Panc1 (cell line): Measurements from ENCODE around the gene SSBP2. TPM values are rescaled to one million over a fixed set of nuclear protein-coding genes. Genes with fewer than 3 reads are reported as not detected.
A peak's percentile ranks its signal among the peaks of the same experiment; 100 is the strongest.

Source experiments
- ATAC-seq: fragments of 200-7000 bp; cut with Tn5 transposase; 2 replicates; pipeline ENCODE4 v1.9.1; 2020; ENCODE audit warnings: mild to moderate bottlenecking, moderate library complexity
- BruUV-seq: library from RNA; stranded (reverse); fragments of 400-500 nt; replicated peaks from 2 replicates; lab custom pipeline; 2021; lab: Mats Ljungman, UMichigan
- CTCF ChIA-PET: fragments of 300-600 bp; sonication (Branson Sonifier 250); formaldehyde crosslinking; loops from one replicate; lab custom pipeline; 2022; ENCODE audit warnings: antibody characterized with exemption; lab: Charles Lee
- POLR2A ChIA-PET: fragments of 300-600 bp; sonication (Branson Sonifier 250); formaldehyde crosslinking; loops from one replicate; lab custom pipeline; 2022; ENCODE audit warnings: antibody characterized with exemption; lab: Charles Lee
- DNase-seq: peaks from one replicate; pipeline ENCODE4 v3.0.0-alpha.2; 2010; ENCODE audit warnings: low read depth, low spot score
- H3K27ac ChIP-seq: 2 replicates; pipeline ENCODE4 v1.5.1; 2011; ENCODE audit warnings: mild to moderate bottlenecking, low read length, inconsistent platforms
- H3K27me3 ChIP-seq: fragments of 200-500 bp; sonication (Bioruptor generic); 2 replicates; pipeline ENCODE4 v1.6.0; 2014; ENCODE audit warnings: low read length, inconsistent platforms; ENCODE audit not compliant: control insufficient read depth, insufficient read depth
- H3K36me3 ChIP-seq: fragments of 200-500 bp; sonication (Bioruptor generic); 2 replicates; pipeline ENCODE4 v1.5.1; 2014; ENCODE audit warnings: inconsistent platforms, mild to moderate bottlenecking, low read length, moderate library complexity; ENCODE audit not compliant: control insufficient read depth, insufficient read depth
- H3K4me1 ChIP-seq: 2 replicates; pipeline ENCODE4 v1.5.1; 2011; ENCODE audit warnings: inconsistent platforms, mild to moderate bottlenecking, low read length, moderate library complexity; ENCODE audit not compliant: control insufficient read depth, insufficient read depth
- H3K4me3 ChIP-seq, 2 experiments: 2 replicates each; pipeline ENCODE4 v1.5.1; 2011 to 2012; ENCODE audit warnings: low read depth in 2 of 2, low read length in 2 of 2, mild to moderate bottlenecking in 2 of 2, inconsistent platforms in 1 of 2, moderate library complexity in 1 of 2
- H3K9me3 ChIP-seq: fragments of 200-500 bp; sonication (Bioruptor generic); 2 replicates; pipeline ENCODE4 v1.5.1; 2014; ENCODE audit warnings: low read depth, mild to moderate bottlenecking, inconsistent platforms, low read length, moderate library complexity; ENCODE audit not compliant: control insufficient read depth, insufficient read depth
- POLR2AphosphoS5 ChIP-seq: IDR thresholded peaks from 2 replicates; pipeline ENCODE4 v1.6.1; 2012; ENCODE audit warnings: mild to moderate bottlenecking, low read depth, low read length, moderate library complexity
- SIN3A ChIP-seq: IDR thresholded peaks from 2 replicates; pipeline ENCODE4 v1.6.1; 2012; ENCODE audit warnings: low read depth, mild to moderate bottlenecking, low read length, moderate library complexity, borderline replicate concordance; ENCODE audit not compliant: insufficient read depth
- TCF7L2 ChIP-seq: IDR thresholded peaks from 2 replicates; pipeline ENCODE4 v1.6.1; 2011; ENCODE audit warnings: mild to moderate bottlenecking, low read depth, low read length, inconsistent platforms
- in situ Hi-C: cut with HindIII; loops from 2 replicates; pipeline ENCODE4 v1.10.0; 2016; ENCODE audit warnings: low sequenced_read_pairs, low pct_unique_long_range_greater_than_20kb
- intact Hi-C: fragments of 100-400 bp; cut with micrococcal nuclease; formaldehyde crosslinking; loops from one replicate; pipeline ENCODE4 v1.10.0; 2022; ENCODE audit not compliant: unreplicated experiment
- total RNA-seq: library from RNA; stranded (reverse); gene quantifications from one replicate; pipeline ENCODE4 v1.2.1, GENCODE V29; 2021; ENCODE audit not compliant: unreplicated experiment
- TF ChIP-seq, protein P1 (sequence below): fragments of 450-650 bp; IDR thresholded peaks from 2 replicates; pipeline ENCODE4 v1.5.1; 2017; ENCODE audit warnings: mild to moderate bottlenecking
- TF ChIP-seq, protein P2 (sequence below), 2 experiments: IDR thresholded peaks; 2 replicates each; pipeline ENCODE4 v1.6.1; 2011 to 2012; ENCODE audit warnings: low read depth in 2 of 2, control low read depth in 1 of 2, low read length in 1 of 2, mild to moderate bottlenecking in 1 of 2, moderate library complexity in 1 of 2; ENCODE audit not compliant: insufficient read depth in 1 of 2

SSBP2 gene
- total RNA-seq, 1 experiment from 2014 or later = 16.3 TPM

GRCh38 chr5:81752644-81752963, 1.7 kb upstream of the SSBP2 start:
- no peak overlapping the region for H3K4me3 ChIP-seq
- H3K9me3 ChIP-seq = no peaks in the 10 kb centered on the region
- intact Hi-C loops = loop anchor here (10.0 kb wide), 2 partner anchors 212 to 472 kb away; no protein-coding TSS in a partner anchor
- no peaks in the 10 kb centered on the region for H3K36me3 ChIP-seq
- in situ Hi-C loops = no loop called here
- peak overlapping the region; percentile 93 for H3K27ac ChIP-seq
- no TSS peak for BruUV-seq
- TF ChIP-seq, protein P1, sequence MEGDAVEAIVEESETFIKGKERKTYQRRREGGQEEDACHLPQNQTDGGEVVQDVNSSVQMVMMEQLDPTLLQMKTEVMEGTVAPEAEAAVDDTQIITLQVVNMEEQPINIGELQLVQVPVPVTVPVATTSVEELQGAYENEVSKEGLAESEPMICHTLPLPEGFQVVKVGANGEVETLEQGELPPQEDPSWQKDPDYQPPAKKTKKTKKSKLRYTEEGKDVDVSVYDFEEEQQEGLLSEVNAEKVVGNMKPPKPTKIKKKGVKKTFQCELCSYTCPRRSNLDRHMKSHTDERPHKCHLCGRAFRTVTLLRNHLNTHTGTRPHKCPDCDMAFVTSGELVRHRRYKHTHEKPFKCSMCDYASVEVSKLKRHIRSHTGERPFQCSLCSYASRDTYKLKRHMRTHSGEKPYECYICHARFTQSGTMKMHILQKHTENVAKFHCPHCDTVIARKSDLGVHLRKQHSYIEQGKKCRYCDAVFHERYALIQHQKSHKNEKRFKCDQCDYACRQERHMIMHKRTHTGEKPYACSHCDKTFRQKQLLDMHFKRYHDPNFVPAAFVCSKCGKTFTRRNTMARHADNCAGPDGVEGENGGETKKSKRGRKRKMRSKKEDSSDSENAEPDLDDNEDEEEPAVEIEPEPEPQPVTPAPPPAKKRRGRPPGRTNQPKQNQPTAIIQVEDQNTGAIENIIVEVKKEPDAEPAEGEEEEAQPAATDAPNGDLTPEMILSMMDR = no peak
- no peak for TF ChIP-seq TCF7L2
- TF ChIP-seq, protein P2, sequence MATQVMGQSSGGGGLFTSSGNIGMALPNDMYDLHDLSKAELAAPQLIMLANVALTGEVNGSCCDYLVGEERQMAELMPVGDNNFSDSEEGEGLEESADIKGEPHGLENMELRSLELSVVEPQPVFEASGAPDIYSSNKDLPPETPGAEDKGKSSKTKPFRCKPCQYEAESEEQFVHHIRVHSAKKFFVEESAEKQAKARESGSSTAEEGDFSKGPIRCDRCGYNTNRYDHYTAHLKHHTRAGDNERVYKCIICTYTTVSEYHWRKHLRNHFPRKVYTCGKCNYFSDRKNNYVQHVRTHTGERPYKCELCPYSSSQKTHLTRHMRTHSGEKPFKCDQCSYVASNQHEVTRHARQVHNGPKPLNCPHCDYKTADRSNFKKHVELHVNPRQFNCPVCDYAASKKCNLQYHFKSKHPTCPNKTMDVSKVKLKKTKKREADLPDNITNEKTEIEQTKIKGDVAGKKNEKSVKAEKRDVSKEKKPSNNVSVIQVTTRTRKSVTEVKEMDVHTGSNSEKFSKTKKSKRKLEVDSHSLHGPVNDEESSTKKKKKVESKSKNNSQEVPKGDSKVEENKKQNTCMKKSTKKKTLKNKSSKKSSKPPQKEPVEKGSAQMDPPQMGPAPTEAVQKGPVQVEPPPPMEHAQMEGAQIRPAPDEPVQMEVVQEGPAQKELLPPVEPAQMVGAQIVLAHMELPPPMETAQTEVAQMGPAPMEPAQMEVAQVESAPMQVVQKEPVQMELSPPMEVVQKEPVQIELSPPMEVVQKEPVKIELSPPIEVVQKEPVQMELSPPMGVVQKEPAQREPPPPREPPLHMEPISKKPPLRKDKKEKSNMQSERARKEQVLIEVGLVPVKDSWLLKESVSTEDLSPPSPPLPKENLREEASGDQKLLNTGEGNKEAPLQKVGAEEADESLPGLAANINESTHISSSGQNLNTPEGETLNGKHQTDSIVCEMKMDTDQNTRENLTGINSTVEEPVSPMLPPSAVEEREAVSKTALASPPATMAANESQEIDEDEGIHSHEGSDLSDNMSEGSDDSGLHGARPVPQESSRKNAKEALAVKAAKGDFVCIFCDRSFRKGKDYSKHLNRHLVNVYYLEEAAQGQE (IDR thresholded peaks at IDR 0.05; ENCODE audit: insufficient read depth in 1 of 2, low read depth in 2 of 2, low read length in 1 of 2) = no peak
- no peak for TF ChIP-seq POLR2AphosphoS5
- TF ChIP-seq SIN3A = no peak
- no peaks in the 10 kb centered on the region for H3K27me3 ChIP-seq
- H3K4me1 ChIP-seq = peaks cover 23% of the 10 kb centered on the region
- no peak for DNase-seq
- no peak for ATAC-seq
- ChIA-PET CTCF (no interaction called here), POLR2A (interaction anchor here (0.6 kb wide), 1 partner anchor 416 kb away, joined by 4 read pairs; no protein-coding TSS in a partner anchor)

DNA sequence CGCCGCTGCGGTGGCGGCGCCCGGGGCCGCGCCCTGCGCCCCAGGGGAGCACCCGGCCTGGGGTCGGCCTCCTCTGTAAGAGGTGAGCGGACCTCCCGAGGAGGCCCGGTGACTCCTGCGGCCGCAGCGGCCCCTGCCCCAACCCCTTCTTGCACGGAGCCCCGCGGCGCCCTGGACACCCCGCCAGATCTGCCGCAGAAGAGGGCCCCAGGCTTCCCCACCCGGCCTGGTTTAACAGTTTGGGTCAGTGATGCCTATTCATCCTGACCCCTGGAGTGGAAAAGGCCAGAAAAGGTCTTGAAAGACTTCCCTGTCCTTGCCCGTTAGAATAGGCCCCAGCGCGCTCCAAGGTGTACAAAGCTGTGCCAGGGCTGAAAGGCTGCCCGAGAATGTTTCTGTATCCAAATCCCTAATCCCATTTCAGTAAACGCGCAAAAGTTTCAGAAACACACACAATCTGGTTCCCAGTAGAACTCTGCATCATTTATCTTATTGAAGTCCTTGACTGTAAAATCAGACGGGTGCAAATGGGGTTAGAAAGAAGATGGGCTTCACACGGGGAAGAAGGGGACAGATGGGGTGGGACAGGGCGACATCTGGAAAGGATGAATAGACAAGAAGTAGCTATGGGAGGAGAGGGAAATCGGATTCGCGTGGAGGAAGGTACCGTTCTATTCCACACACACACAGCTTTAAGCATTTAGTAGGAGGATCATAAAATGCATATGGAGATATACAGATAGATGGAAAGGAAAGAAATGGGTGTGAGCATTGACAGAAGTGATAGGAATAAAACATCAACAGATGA, 1.1 kb upstream of the SSBP2 start:
- H3K9me3 ChIP-seq = no peaks in the 10 kb centered on the region
- no TSS peak for BruUV-seq
- POLR2A ChIA-PET = interaction anchor here (0.6 kb wide), 1 partner anchor 417 kb away, joined by 4 read pairs; no protein-coding TSS in a partner anchor
- intact Hi-C loops (loop anchor here (2.0 to 10.0 kb wide), 3 partner anchors 101 to 473 kb away; no protein-coding TSS in a partner anchor), in situ Hi-C loops (no loop called here)
- ATAC-seq (peak; percentile 30), DNase-seq (no peak)
- no peaks in the 10 kb centered on the region for H3K36me3 ChIP-seq
- H3K27me3 ChIP-seq = no peaks in the 10 kb centered on the region
- CTCF ChIA-PET = interaction anchor here (0.6 to 1.0 kb wide), 2 partner anchors 76 to 100 kb away, joined by 4 to 11 read pairs; no protein-coding TSS in a partner anchor
- peak overlapping the region; percentile 47 to 65 for H3K4me3 ChIP-seq
- peaks cover 23% of the 10 kb centered on the region for H3K4me1 ChIP-seq
- H3K27ac ChIP-seq = peak overlapping the region; percentile 93
- TF ChIP-seq POLR2AphosphoS5 (no peak), SIN3A (no peak), TCF7L2 (no peak)
- TF ChIP-seq, protein P1 = no peak
- TF ChIP-seq, protein P2 (IDR thresholded peaks at IDR 0.05; ENCODE audit: insufficient read depth in 1 of 2, low read depth in 2 of 2, low read length in 1 of 2) = no peak
